HCT116 (cell line): ENCODE results near the gene SERGEF. TPM values are rescaled to one million over a fixed set of nuclear protein-coding genes. Genes with fewer than 3 reads are reported as not detected.

Experiments used
- ATAC-seq: fragments of 200-7000 bp; cut with Tn5 transposase; 2 replicates; pipeline ENCODE4 v1.9.1; 2020; ENCODE audit warnings: mild to moderate bottlenecking, moderate library complexity
- BruUV-seq: library from RNA; stranded (reverse); fragments of 400-500 nt; replicated peaks from 2 replicates; lab custom pipeline; 2021; lab: Mats Ljungman, UMichigan
- CTCF ChIA-PET: fragments of 300-600 bp; sonication (Branson Sonifier 250); formaldehyde crosslinking; loops from one replicate; lab custom pipeline; 2021; ENCODE audit warnings: antibody characterized with exemption; lab: Charles Lee
- POLR2A ChIA-PET: fragments of 300-600, 350-600 bp; sonication (Branson Sonifier 250); formaldehyde crosslinking; loops from one replicate; lab custom pipeline; 2021; ENCODE audit warnings: antibody characterized with exemption; lab: Charles Lee
- RAD21 ChIA-PET, 2 experiments: fragments of 300-600 bp; sonication (Branson Sonifier 250); formaldehyde crosslinking; loops; one replicate each; lab custom pipeline; 2023; ENCODE audit warnings: low total read pairs in 2 of 2; ENCODE audit not compliant: uncharacterized antibody in 2 of 2, unreplicated experiment in 2 of 2, low non-redundant PET in 1 of 2; lab: Charles Lee
- DNase-seq: peaks from one replicate; pipeline ENCODE4 v3.0.0-alpha.2; 2010; ENCODE audit warnings: low read depth, low spot score
- H2AFZ ChIP-seq: fragments of 200-600 bp; shearing (Covaris generic), sonication (generic); 2 replicates; pipeline ENCODE4 v1.6.1; 2017; ENCODE audit warnings: low read depth, mixed run types, mixed read lengths, antibody characterized with exemption, low read length; ENCODE audit not compliant: poor library complexity, severe bottlenecking
- H3K27ac ChIP-seq: 2 replicates; pipeline ENCODE4 v1.5.1; 2012; ENCODE audit warnings: low read depth, low read length
- H3K27me3 ChIP-seq: fragments of 200-600 bp; sonication (generic); 2 replicates; pipeline ENCODE4 v1.6.1; 2016; ENCODE audit warnings: mixed run types, low read length, mixed read lengths; ENCODE audit not compliant: insufficient read depth
- H3K36me3 ChIP-seq, 2 experiments: fragments of 200-500 bp in 1 of 2; fragments of 200-600 bp in 1 of 2; sonication (Bioruptor generic) in 1 of 2; sonication (generic) in 1 of 2; 2 replicates each; pipeline versions ENCODE4 v1.5.1 to v1.6.1; 2014 to 2016; ENCODE audit warnings: low read length in 2 of 2, inconsistent platforms in 1 of 2, mixed read lengths in 1 of 2, mixed run types in 1 of 2; ENCODE audit not compliant: insufficient read depth in 2 of 2, control insufficient read depth in 1 of 2
- H3K4me1 ChIP-seq, 2 experiments: fragments of 200-600 bp in 1 of 2; sonication (generic) in 1 of 2; 2 replicates each; pipeline versions ENCODE4 v1.5.1 to v1.6.1; 2012 to 2017; ENCODE audit warnings: low read length in 2 of 2, inconsistent platforms in 1 of 2, mild to moderate bottlenecking in 1 of 2, mixed read lengths in 1 of 2, mixed run types in 1 of 2, moderate library complexity in 1 of 2; ENCODE audit not compliant: insufficient read depth in 2 of 2, control insufficient read depth in 1 of 2
- H3K4me2 ChIP-seq: fragments of 200-600 bp; sonication (generic); 2 replicates; pipeline ENCODE4 v1.6.1; 2017; ENCODE audit warnings: mixed run types, low read length, mixed read lengths
- H3K4me3 ChIP-seq, 2 experiments: fragments of 200-600 bp in 1 of 2; sonication (generic) in 1 of 2; replicated peaks in 1 of 2; 2 replicates each; pipeline ENCODE4 v1.5.1; 2011 to 2016; ENCODE audit warnings: low read length in 2 of 2, control low read depth in 1 of 2, low read depth in 1 of 2, mild to moderate bottlenecking in 1 of 2, mixed read lengths in 1 of 2, mixed run types in 1 of 2
- H3K79me2 ChIP-seq: fragments of 200-600 bp; sonication (generic); 2 replicates; pipeline ENCODE4 v1.6.1; 2017; ENCODE audit warnings: mild to moderate bottlenecking, mixed run types, low read length, moderate library complexity, mixed read lengths; ENCODE audit not compliant: insufficient read depth
- H3K9ac ChIP-seq: fragments of 200-600 bp; sonication (generic); 2 replicates; pipeline ENCODE4 v1.6.1; 2016; ENCODE audit warnings: low read length, mixed read lengths
- H3K9me2 ChIP-seq: fragments of 200-600 bp; sonication (generic), shearing (Covaris generic); 2 replicates; pipeline ENCODE4 v1.6.1; 2017; ENCODE audit warnings: mixed run types, mild to moderate bottlenecking, moderate library complexity; ENCODE audit not compliant: insufficient read depth
- H3K9me3 ChIP-seq, 2 experiments: fragments of 200-500 bp in 1 of 2; fragments of 200-600 bp in 1 of 2; sonication (Bioruptor generic) in 1 of 2; sonication (generic) in 1 of 2; 2 replicates each; pipeline ENCODE4 v1.6.1; 2014 to 2017; ENCODE audit warnings: low read length in 2 of 2, mixed read lengths in 2 of 2, inconsistent platforms in 1 of 2, low read depth in 1 of 2, mild to moderate bottlenecking in 1 of 2, mixed run types in 1 of 2, moderate library complexity in 1 of 2; ENCODE audit not compliant: control insufficient read depth in 1 of 2, insufficient read depth in 1 of 2
- H4K20me1 ChIP-seq: fragments of 200-600 bp; sonication (generic), shearing (Covaris generic); 2 replicates; pipeline ENCODE4 v1.6.1; 2017; ENCODE audit warnings: mixed run types, mild to moderate bottlenecking, moderate library complexity; ENCODE audit not compliant: insufficient read depth
- ATF3 ChIP-seq: IDR thresholded peaks from 2 replicates; pipeline ENCODE4 v1.6.1; 2012
- EZH2 ChIP-seq: fragments of 200-600 bp; sonication (generic); IDR thresholded peaks from 2 replicates; pipeline ENCODE4 v1.6.1; 2017; ENCODE audit warnings: antibody characterized with exemption, mixed run types
- EZH2phosphoT487 ChIP-seq: fragments of 200-600 bp; IDR thresholded peaks from 2 replicates; pipeline ENCODE4 v1.6.1; 2018; ENCODE audit warnings: antibody characterized with exemption, borderline replicate concordance
- FOSL1 ChIP-seq: IDR thresholded peaks from 2 replicates; pipeline ENCODE4 v1.6.1; 2012; ENCODE audit warnings: low read depth
- POLR2A ChIP-seq: IDR thresholded peaks from 2 replicates; pipeline ENCODE4 v1.7.0; 2011; ENCODE audit warnings: borderline replicate concordance; ENCODE audit not compliant: insufficient read depth, insufficient read length; ENCODE audit errors: extremely low read depth
- RAD21 ChIP-seq: IDR thresholded peaks from 2 replicates; pipeline ENCODE4 v1.6.1; 2012; ENCODE audit warnings: low read depth, mild to moderate bottlenecking
- SRF ChIP-seq: IDR thresholded peaks from 2 replicates; pipeline ENCODE4 v1.6.1; 2012; ENCODE audit warnings: low read depth
- TCF7L2 ChIP-seq: IDR thresholded peaks from 2 replicates; pipeline ENCODE4 v1.7.0; 2011; ENCODE audit warnings: borderline replicate concordance, inconsistent platforms; ENCODE audit not compliant: insufficient read depth, insufficient read length; ENCODE audit errors: extremely low read depth
- ZBTB33 ChIP-seq: IDR thresholded peaks from 2 replicates; pipeline ENCODE4 v1.6.1; 2011; ENCODE audit warnings: mild to moderate bottlenecking, low read length, moderate library complexity; ENCODE audit not compliant: insufficient replicate concordance; ENCODE audit errors: extremely low read depth
- ZFX ChIP-seq: fragments of 450-650 bp; IDR thresholded peaks from 2 replicates; pipeline ENCODE4 v1.6.1; 2017
- ZNF274 ChIP-seq: fragments of 200-500 bp; sonication (Bioruptor generic); IDR thresholded peaks from 2 replicates; pipeline ENCODE4 v1.6.1; 2014; ENCODE audit warnings: mild to moderate bottlenecking, low read depth, low read length, inconsistent platforms
- intact Hi-C: fragments of 100-400 bp; cut with micrococcal nuclease; formaldehyde crosslinking; loops from 2 replicates; pipeline ENCODE4 v1.10.0; 2022
- total RNA-seq: library from RNA; stranded (reverse); gene quantifications from one replicate; pipeline ENCODE4 v1.2.1, GENCODE V29; 2021; ENCODE audit not compliant: unreplicated experiment

Gene SERGEF
- total RNA-seq, 1 experiment from 2014 or later: 32.8 TPM

GRCh38 chr11:17810041-17810440 lies 202.8 kb downstream of the SERGEF start:
- ATAC-seq (no peak), DNase-seq (no peak)
- CTCF ChIA-PET: no interaction called here
- no peak for TF ChIP-seq POLR2A
- TF ChIP-seq ZFX: no peak
- TF ChIP-seq EZH2phosphoT487: no peak
- no peak for TF ChIP-seq SRF
- no peak for TF ChIP-seq RAD21
- TF ChIP-seq TCF7L2: no peak
- TF ChIP-seq EZH2: no peak
- TF ChIP-seq ATF3: no peak
- TF ChIP-seq FOSL1: no peak
- TF ChIP-seq ZNF274: no peak
- TF ChIP-seq ZBTB33: no peak
- Histone ChIP-seq H3K4me2 (no peak overlapping the region), H3K9me2 (no peaks in the 10 kb centered on the region), H3K79me2 (no peaks in the 10 kb centered on the region), H3K36me3 (no peaks in the 10 kb centered on the region), H2AFZ (no peak overlapping the region), H3K9me3 (no peaks in the 10 kb centered on the region), H3K9ac (no peak overlapping the region), H3K27ac (no peak overlapping the region), H3K4me1 (peaks cover 0 to 10% of the 10 kb centered on the region in 2 experiments; a peak in 1 of 4 replicates), H3K4me3 (no peak overlapping the region), H4K20me1 (no peaks in the 10 kb centered on the region), H3K27me3 (no peaks in the 10 kb centered on the region)
- POLR2A ChIA-PET: no interaction called here
- no TSS peak for BruUV-seq
- intact Hi-C loops: no loop called here
- RAD21 ChIA-PET: no interaction called here
